NCI-H2171 (cell line): Measurements from ENCODE around the gene GSTA5.
"Not testable (repeated sequence)": the region's sequence is repeated elsewhere in the genome, so short reads cannot be mapped to it uniquely, and the experiment has no call there.

Experiments used
- DNase-seq: peaks from one replicate; lab custom pipeline; 2025; lab: John Stamatoyannopoulos, UW

The GSTA5 gene

DNA sequence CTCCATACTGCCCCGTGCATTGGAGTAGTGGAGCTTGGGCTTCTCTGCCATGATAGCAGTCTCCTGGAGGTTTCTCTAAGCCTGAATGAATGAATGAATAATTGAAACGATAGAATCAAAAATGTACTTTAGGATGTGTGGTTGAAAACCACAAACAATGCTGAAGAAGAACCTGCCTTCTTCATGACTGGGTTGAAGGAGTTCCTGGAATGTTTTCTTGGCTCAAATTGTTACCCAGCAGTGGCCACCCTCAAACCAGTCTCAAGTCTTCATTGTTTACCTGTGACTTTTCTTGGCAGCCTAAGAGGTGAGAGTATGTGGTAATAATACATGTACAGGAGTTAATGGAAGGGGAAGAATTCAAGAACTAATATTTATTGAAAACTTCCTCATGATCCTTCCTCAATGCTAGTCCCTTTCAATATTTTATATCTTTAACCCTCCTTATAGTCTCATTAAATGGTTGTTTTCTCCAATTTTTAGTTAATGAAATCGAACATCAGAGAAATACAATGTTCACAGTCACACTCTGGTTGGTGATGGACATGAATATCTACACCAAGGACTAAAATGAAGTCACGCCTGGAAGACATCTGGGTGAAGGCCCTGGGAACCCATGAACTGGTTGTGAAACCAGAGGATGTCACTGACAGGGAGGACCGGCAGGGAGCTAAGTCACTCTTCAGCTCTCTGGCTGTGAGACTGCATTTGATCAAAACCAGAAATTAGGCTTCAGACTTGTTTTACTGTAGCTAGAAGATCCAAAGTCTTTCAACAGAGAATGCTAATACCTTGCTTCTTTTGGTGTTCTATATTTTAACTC, at the start of gene GSTA5:
Gene GSTA5 (minus strand): TSS at position 51 of the 823 bp plus-strand sequence.
- DNase-seq = no peak

DNA sequence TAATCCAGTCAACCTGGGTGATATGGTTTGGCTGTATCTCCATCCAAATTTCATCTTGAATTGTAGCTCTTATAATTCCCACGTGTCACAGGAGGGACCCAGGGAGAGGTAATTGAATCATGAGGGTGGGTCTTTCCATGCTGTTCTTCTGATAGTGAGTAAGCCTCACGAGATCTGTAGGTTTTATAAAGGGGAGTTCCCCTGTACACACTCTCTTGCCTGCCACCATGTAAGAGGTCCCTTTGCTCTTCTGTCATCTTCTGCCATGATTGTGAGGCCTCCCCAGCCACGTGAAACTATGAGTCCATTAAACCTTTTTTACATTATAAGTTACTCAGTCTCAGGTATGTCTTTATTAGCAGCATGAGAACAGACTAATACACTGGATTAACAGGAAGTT, 49.4 kb upstream of the GSTA5 start:
- DNase-seq = no peak

DNA sequence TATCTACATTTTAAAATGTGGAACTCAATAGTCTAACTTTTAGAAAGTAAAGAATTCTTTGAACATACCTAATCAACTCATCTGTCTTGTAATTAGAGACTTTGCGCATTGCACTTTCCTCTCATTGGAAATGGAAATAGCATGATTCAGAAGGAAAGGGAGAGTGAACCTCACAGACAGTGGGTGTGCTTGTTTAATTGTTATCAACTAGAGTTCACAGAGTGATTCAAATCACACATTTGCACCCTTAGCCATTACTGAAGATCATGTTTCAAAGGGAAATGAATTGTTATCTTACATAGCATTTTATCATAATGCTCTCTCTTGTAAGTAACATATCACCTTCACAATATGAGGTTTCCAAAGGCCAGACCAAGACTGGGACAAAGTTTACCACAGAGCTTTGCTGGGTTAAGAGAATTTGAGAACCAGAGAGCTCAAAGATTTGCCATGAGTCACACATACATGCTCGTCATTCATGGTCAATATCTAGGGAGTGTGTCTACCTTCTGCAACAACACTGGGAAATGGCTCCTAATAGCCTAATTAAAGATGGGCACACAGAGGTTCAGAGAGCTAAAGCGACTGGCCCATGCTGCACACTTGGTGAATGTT, 47.4 kb upstream of the GSTA5 start:
- no peak for DNase-seq

DNA sequence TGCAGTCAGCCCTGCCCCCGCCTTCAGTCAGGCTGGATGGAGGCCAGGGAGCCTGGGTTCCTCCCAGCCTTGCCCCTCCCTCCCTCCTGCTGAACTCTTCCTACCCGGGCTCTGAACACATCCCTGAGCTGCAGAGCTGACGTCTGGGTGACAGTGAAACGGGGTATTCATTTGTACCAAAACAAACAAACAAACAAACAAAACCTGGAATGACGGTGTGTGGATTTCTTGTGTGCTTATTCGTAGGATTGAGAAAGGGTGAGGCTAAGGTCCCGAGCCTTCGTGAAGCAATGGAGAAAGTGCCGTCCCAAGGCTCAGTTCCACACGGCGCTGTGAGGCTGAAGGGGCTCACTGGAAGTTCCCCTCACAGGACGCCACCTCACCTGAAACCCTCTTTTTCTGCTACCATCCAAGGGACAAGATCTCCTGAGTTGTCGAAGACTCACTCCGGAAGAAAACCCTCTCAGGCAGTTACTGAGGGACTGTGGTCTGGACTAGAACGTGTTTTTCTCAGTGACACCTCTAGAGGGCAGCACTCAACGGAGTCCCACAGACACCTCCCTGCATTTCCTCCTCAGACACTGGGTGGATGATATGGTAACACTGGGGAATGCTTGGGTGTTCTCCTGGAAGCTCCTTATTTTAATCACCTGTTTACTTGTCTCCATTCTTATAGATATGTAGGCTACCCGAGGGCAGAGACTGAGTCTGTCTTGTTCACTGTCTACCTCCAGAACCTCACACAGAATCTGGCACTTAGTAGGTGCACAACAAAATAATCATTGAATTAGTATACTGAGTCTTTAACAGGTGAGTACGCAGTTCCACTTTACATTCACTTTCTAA, 41.6 kb upstream of the GSTA5 start:
- DNase-seq = peak; percentile 9

DNA sequence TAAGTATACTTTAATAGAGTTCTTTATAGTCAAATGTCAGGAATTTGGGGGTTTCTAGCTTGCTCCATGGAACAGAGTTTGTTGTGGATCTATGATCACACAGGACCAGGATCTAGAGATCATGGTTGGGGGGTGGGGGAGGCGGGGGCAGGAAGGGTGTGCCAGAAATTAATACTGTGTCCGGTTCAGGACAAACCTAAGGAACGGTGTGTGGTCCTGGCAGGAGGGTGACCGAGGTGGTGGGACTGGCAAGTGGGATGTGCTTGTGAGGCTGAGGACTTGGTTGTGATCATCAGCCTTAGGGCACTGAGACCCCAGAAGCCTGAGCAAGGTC, 41.0 kb upstream of the GSTA5 start:
- no peak for DNase-seq

DNA sequence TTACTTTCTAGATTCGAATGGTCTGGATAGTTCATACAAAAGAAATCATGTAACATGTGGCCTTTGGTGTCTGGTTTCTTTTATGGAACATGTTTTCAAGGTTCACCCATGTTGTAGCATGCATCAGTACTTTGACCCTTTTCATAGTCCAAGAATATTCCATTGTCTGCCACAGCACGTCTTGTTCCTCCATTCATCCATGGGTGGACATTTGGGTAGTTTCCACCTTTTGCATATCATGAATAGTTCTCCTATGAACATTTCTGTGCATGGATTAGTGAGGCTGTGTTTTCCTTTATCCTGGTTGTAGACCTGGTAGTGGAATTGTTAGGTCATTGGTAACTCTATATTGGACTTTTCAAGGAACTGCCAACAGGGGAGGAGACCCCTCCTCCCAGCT, 37.2 kb upstream of the GSTA5 start:
- no peak for DNase-seq

DNA sequence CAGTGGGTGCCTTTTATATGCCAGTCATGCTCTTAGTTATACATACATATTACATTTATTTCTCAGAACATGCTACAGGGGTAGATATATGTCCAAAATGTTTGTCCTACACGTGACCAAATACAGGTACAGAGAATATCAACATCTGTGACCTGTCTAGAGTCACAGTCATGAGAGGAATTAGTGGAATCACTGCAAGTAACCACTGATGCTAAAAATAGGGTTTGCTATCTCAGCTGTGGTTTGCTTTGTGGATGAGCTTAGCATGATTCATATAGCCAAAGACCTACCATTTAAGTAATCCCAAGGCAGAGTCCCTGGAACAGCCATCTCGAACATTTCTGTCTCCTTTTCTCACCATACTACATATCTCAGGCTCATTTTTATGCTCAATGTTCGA, 36.6 kb upstream of the GSTA5 start:
- no peak for DNase-seq

DNA sequence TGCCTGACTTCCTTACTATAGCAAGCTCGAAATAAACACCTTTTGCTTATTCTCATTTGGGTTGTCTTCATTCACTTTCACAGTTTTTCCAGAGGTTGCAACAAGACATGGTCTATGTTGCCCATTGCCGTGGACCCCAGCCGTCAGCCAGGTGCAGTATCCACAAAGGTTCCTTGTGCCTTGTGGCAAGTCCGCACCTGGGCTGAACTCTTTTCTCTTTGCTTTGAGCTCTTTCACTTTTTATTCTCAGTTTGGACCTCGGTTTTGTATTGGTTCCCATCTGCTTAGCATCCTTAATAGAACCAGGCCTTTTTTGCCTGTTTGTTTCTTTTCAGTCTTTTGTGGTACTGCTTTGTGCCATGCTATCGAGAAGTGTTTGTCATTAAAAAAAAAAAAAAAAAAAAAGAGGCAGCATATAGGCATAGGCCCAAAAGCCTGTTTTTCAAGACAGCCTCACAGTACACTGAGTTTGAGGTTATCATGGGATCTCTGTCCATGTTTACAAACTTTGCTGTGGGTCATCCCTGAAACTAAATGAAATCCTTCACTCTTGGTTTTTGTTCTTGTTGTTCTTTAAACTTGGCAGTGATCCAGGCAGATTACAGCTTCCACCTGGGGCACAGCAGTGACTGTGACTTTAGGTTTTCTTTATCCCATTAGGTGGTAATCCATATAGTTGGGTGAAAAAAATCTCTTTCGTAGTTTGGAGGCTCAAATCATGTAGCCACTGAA, 35.6 kb upstream of the GSTA5 start:
- peak; percentile 2 for DNase-seq

DNA sequence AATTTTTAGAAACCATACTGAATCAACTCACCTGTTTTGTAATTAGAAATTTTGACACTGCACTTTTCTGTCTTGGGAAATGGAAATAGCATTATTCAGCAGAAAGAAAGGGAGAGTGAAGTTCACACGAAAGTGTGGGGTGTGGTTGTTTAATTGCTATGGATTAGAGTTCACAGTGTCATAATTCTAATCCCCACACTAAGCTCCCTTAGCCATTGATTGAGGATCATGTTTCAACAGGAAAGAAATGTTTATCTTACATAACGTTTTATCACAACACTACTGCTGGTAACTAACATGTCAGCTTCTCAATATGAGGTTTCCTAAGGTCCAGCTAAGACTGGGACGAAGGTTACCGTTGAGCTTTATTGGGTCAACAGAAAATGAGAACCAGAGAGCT, 31.4 kb upstream of the GSTA5 start:
- DNase-seq = no peak

DNA sequence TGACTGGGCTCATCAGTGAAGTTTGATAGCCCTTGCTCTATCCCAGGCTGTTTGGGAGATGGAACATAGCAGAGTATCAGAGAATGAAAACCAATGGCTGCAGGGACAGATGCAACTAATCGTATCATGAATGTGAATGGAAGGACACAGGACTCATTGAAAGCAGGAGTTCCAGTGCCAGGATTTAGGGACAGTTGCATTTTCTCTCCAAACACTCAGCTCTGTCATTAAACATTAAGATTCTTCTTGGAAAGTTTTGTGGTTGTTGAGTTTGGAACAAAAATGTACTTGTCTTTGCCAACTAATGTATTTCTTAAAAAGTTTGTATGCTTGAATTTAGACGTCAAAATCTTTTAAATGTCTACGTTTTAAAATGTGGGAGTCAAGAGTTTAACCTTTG, 31.0 kb upstream of the GSTA5 start:
- DNase-seq = no peak

DNA sequence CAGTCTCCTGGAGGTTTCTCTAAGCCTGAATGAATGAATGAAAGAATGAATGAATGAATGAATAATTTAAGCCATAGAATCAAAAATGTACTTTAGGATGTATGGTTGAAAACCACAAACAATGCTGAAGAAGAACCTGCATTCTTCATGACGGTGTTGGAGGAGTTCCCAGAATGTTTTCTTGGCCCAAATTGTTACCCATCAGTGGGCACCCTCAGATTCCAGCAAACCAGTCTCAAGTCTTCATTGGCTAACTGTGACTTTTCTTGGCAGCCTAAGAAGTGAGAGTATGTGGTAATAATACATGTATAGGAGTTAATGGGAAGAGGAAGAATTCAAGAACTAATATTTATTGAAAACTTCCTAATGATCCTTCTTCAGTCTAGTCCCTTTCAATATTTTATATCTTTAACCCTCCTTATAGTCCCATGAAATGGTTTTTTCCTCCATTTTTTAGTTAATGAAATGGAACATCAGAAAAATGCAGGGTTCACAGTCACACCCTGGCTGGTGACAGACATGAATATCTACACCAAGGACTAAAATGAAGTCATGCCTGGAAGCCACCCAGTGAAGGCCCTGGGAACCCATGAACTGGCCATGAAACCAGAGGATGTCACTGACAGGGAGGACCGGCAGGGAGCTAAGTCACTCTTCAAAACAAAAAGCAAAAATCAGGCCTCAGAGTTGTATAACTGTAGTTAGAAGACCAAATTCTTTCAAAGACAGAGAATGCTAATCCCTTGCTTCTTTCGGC, 29.9 kb upstream of the GSTA5 start:
- DNase-seq = not testable (repeated sequence)

DNA sequence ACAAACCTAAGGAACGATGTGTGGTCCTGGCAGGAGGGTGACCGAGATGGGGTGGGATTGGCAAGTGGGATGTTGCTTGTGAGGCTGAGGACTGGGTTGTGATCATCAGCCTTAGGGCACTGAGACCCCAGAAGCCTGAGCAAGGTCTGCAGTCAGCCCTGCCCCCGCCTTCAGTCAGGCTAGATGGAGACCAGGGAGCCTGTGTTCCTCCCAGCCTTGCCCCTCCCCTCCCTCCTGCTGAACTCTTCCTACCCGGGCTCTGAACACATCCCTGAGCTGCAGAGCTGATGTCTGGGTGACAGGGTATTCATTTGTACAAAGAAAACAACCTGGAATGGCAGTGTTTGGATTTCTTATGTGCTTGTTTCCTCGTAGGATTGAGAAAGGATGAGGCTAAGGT, 28.3 kb upstream of the GSTA5 start:
- DNase-seq = not testable (repeated sequence)

DNA sequence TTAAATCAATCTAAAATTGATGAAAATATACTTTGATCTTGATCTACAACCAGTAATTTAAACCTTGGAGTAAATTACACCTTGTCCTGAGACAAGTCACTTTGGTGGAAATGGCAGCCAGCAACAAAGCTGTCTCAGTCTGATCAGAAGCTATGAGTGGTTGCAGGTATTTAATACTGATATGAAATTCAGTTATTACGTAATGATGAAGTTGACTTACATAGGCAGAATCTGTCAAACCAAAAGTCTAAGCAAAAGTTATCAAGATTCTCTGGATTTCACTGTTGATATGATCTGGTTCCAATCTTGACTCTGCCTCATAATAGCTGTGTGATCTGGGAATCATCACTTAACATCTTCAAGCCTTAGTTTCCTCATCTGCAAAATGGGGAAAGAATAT, 27.6 kb upstream of the GSTA5 start:
- no peak for DNase-seq

DNA sequence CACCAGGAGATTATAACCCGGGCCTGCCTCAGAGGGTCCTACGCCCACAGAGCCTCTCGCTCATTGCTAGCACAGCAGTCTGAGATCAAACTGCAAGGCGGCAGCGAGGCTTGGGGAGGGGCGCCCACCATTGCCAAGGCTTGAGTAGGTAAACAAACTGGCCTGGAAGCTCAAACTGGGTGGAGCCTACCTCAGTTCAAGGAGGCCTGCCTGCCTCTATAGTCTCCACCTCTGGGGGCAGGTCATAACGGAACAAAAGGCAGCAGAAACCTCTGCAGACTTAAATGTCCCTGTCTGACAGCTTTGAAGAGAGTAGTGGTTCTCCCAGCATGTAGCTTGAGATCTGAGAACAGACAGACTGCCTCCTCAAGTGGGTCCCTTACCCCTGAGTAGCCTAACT, 20.5 kb upstream of the GSTA5 start:
- not testable (repeated sequence) for DNase-seq

DNA sequence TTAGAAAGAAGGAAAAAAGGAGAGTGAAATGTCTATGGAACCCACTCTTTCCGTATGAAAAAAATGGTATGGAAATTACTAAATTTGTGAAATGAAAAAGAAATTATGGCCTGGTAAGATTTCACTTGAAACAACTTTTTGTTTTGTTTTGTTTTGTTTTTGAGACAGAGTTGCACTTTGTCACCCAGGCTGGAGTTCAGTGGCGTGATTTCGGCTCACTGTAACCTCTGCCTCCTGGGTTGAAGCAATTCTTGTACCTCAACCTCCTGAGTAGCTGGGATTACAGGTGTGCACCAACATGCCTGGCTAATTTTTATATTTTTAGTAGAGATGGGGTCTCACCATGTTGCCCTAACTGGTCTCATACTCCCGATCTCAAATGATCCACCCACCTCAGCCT, 17.8 kb upstream of the GSTA5 start:
- no peak for DNase-seq

DNA sequence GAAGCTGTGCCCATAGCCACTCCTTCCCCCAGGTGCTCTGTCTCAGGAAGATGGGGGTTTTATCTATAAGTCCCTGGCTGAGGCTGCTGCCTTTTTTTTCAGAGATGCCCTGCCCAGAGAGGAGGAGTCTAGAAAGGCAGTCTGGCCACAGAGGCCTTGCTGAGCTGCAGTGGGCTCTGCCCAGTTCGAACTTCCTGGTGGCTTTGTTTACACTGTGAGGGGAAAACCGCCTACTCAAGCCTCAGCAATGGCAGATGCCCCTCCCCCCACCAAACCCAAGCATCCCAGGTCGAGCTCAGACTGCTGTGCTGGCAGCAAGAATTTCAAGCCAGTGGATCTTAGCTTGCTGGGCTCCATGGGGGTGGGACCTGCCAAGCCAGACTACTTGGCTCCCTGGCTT, 15.5 kb upstream of the GSTA5 start:
- DNase-seq = not testable (repeated sequence)

DNA sequence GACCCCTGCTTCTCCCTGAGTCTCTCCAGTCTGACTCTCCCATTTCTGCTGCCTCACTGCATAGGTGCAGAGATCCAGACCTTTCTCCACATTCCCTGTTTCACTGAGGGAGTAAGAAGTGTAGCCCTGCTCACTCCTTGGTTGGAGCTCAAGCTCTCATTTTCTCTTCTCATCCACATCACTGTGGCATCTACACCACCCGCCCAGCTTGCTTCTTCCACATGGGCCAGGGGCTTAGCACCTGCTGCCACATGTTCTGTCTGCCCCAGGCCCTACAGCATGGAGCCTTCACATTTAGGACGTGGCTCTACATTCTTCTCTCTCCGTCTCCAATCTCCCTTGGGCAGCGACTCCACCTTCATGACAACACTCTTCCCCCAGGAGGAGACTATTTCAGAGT, 8.5 kb upstream of the GSTA5 start:
- DNase-seq = no peak

DNA sequence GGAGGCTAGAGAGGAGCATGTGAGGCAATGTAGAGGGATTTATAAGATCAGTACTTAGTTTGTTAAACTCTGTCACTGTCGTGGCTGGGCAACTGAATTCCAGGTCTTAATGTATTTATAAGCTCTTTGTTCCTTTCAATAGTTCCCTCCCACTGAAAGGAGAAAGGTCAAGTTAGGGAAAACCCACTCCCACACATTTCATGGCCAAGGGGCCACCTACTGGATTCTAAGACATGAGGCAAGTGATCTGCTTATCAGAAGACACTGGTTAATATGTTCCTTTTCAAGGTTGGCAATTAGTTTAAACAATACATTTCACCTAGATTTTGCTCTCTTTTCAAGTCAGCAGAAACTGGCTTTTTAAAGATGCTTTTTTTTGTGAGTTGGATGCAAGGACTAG, 5.4 kb upstream of the GSTA5 start:
- no peak for DNase-seq

DNA sequence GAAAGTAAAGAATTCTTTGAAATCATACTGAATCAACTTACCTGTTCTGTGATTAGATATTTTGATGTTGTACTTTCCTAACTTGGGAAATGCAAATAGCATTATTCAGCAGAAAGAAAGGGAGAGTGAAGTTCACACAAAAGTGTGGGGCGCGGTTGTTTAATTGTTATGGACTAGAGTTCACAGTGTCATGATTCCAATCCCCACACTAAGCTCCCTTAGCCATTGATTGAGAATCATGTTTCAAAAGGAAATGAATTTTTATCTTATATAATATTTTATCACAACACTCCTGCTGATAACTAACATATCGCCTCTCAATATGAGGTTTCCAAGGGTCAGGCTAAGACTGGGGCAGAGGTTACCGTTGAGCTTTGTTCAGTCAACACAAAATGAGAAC, 3.0 kb upstream of the GSTA5 start:
- no peak for DNase-seq

DNA sequence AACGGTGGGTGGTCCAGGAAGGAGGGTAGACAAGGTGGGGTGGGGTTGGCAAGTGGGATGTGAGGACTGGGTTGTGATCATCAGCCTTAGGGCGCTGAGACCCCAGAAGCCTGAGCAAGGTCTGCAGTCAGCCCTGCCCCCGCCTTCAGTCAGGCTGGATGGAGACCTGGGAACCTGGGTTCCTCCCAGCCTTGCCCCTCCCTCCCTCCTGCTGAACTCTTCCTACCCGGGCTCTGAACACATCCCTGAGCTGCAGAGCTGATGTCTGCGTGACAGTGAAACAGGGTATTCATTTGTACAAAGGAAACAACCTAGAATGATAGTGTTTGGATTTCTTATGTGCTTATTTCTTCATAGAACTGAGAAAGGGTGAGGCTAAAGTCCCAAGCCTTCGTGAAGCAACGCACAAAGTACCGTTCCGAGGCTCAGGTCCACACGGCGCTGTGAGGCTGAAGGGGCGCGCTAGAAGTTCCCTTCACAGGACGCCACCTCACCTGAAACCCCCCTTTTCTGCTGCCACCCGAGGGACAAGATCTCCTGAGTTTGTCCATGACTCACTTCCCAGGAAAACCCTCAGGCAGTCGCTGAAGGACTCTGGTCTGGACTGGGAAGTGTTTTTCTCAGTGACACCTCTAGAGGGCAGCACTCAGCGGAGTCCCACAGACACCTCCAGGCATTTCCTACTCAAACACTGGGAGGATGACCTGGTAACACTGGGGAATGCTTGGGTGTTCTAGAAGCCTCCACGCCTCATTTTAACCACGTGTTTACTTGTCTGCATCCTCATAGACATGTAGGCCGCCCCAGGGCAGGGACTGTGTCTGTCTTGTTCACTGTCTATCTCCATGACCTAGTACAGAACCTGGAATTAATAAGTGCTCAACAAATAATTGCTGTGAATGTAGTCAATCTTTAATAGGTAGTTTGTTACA, 1.2 kb downstream of the GSTA5 start:
- DNase-seq = peak; percentile 2
